ENCODE measurements around the gene KDF1. TPM values are rescaled to one million over a fixed set of nuclear protein-coding genes. Genes with fewer than 3 reads are reported as not detected.

The KDF1 gene
- total and polyA plus RNA-seq, 2 of the 13 experiments (the other 11 are each of a cell fraction or from before 2014, with no cell fraction given), result 1.9 to 4.9 TPM

DNA sequence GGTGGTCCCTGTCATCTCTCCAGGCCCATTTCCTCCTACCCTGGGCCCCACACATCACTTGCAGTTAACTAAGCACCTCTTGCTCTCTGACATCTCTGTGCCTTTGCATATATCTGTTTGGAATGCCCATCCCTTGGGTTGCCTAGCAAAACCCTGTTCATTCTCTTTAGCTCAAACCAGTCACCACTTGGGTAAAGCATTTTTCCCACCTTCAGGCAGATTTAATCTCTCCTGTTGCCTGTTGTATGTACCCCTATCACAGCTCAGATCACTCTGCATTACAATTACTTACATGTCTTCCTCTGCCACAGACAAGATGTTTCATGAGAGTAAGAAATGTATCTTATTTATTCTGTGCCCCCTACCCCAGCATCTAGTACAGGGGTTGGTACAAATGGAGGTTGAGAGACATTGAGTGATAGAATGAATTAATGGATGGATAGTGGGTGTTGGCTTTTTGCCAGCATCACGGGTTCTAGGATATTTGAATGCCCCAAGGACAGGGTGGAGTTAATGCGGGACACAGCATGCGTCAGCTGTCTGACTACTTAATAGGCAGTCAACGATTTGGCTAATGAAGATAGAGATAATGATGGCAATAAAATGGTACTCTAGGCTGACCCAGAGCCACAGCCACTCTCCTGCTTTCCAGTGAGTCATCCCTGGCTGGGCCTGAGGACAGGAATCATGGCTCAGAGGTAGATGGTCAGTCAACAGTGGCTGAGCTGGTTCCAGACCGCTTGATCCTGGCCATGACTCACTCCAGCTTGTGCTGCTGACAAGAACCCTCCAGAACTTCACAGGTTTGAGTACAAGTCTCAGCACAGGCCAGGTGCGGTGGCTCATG is 53.0 kb downstream of the KDF1 start (continued):
- TF ChIP-seq ZNF580 (CRISPR knock-in tag; IDR thresholded peaks at IDR 0.05; ENCODE audit: borderline replicate concordance, low read depth), result no peak
- no peak for TF ChIP-seq MIER2 (CRISPR knock-in tag; IDR thresholded peaks at IDR 0.05)
- TF ChIP-seq, protein P1, sequence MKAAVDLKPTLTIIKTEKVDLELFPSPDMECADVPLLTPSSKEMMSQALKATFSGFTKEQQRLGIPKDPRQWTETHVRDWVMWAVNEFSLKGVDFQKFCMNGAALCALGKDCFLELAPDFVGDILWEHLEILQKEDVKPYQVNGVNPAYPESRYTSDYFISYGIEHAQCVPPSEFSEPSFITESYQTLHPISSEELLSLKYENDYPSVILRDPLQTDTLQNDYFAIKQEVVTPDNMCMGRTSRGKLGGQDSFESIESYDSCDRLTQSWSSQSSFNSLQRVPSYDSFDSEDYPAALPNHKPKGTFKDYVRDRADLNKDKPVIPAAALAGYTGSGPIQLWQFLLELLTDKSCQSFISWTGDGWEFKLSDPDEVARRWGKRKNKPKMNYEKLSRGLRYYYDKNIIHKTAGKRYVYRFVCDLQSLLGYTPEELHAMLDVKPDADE (CRISPR knock-in tag; IDR thresholded peaks at IDR 0.05), result no peak
- TF ChIP-seq HNF4A (CRISPR knock-in tag; IDR thresholded peaks at IDR 0.05), result no peak
- TF ChIP-seq ZNF235 (CRISPR knock-in tag; IDR thresholded peaks at IDR 0.05; ENCODE audit: borderline replicate concordance), result no peak
- no peak for TF ChIP-seq ZFP37 (CRISPR knock-in tag; IDR thresholded peaks at IDR 0.05; ENCODE audit: borderline replicate concordance)
- no peak for TF ChIP-seq ZFP82 (CRISPR knock-in tag; IDR thresholded peaks at IDR 0.05; ENCODE audit: borderline replicate concordance)
- TF ChIP-seq ZBTB46 (CRISPR knock-in tag; IDR thresholded peaks at IDR 0.05; ENCODE audit: borderline replicate concordance), result no peak
- no peak for TF ChIP-seq KDM4B (CRISPR knock-in tag; IDR thresholded peaks at IDR 0.05)
- no peak for TF ChIP-seq NCOA5 (CRISPR knock-in tag; IDR thresholded peaks at IDR 0.05)
- TF ChIP-seq, protein P2, sequence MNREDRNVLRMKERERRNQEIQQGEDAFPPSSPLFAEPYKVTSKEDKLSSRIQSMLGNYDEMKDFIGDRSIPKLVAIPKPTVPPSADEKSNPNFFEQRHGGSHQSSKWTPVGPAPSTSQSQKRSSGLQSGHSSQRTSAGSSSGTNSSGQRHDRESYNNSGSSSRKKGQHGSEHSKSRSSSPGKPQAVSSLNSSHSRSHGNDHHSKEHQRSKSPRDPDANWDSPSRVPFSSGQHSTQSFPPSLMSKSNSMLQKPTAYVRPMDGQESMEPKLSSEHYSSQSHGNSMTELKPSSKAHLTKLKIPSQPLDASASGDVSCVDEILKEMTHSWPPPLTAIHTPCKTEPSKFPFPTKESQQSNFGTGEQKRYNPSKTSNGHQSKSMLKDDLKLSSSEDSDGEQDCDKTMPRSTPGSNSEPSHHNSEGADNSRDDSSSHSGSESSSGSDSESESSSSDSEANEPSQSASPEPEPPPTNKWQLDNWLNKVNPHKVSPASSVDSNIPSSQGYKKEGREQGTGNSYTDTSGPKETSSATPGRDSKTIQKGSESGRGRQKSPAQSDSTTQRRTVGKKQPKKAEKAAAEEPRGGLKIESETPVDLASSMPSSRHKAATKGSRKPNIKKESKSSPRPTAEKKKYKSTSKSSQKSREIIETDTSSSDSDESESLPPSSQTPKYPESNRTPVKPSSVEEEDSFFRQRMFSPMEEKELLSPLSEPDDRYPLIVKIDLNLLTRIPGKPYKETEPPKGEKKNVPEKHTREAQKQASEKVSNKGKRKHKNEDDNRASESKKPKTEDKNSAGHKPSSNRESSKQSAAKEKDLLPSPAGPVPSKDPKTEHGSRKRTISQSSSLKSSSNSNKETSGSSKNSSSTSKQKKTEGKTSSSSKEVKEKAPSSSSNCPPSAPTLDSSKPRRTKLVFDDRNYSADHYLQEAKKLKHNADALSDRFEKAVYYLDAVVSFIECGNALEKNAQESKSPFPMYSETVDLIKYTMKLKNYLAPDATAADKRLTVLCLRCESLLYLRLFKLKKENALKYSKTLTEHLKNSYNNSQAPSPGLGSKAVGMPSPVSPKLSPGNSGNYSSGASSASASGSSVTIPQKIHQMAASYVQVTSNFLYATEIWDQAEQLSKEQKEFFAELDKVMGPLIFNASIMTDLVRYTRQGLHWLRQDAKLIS (CRISPR knock-in tag; IDR thresholded peaks at IDR 0.05), result no peak
- TF ChIP-seq ZNF766 (CRISPR knock-in tag; IDR thresholded peaks at IDR 0.05; ENCODE audit: borderline replicate concordance), result no peak
- no peak for TF ChIP-seq ZNF382 (CRISPR knock-in tag; IDR thresholded peaks at IDR 0.05; ENCODE audit: borderline replicate concordance)
- 0 out of 2 replicates have a peak, but pooled peaks have one; percentile 15 for TF ChIP-seq ZBTB33 (CRISPR knock-in tag; IDR thresholded peaks at IDR 0.05)
- TF ChIP-seq CBX5 (CRISPR knock-in tag; IDR thresholded peaks at IDR 0.05; ENCODE audit: borderline replicate concordance), result peak; percentile 37; the same call in 1 of the 2 replicates
- TF ChIP-seq RXRA (CRISPR knock-in tag; IDR thresholded peaks at IDR 0.05), result peak; percentile 51; the same call in 1 of the 2 replicates
- TF ChIP-seq SIN3A (IDR thresholded peaks at IDR 0.05; ENCODE audit: borderline replicate concordance, low read depth, low read length), result no peak
- TF ChIP-seq ZNF616 (CRISPR knock-in tag; IDR thresholded peaks at IDR 0.05; ENCODE audit: low read depth), result no peak
